RWPE1 (cell line): ENCODE results near the gene XPOT.
"Not testable (repeated sequence)": the region's sequence is repeated elsewhere in the genome, so short reads cannot be mapped to it uniquely, and the experiment has no call there.

Source experiments
- CTCF ChIA-PET: fragments of 350-600 bp; sonication (Branson Sonifier 250); formaldehyde crosslinking; extraction: SDS; loops from one replicate; lab custom pipeline; 2021; lab: Yijun Ruan, JAX
- POLR2A ChIA-PET: fragments of 400-600 bp; formaldehyde crosslinking; extraction: SDS; loops from one replicate; lab custom pipeline; 2020; ENCODE audit warnings: antibody characterized with exemption; ENCODE audit not compliant: low non-redundant PET; lab: Yijun Ruan, JAX
- DNase-seq: peaks from one replicate; pipeline ENCODE4 v3.0.0; 2012; ENCODE audit warnings: low spot score
- H3K27ac ChIP-seq: fragments of 450-650 bp; 2 replicates; pipeline ENCODE4 v1.5.1; 2017
- CTCF ChIP-seq: fragments of 450-650 bp; conservative IDR thresholded peaks from 2 replicates; pipeline ENCODE4 v1.5.1; 2017; ENCODE audit warnings: low read depth, mild to moderate bottlenecking

The XPOT gene

GRCh38 chr12:64403707-64404469 lies at the start of gene XPOT:
XPOT (plus strand) TSS chr12:64404392; CDS start chr12:64410036, 5,644 bp downstream.
- CTCF ChIA-PET = interaction anchor here (0.5 to 0.7 kb wide), 3 partner anchors 25 to 565 kb away, joined by 3 to 7 read pairs (median 4); no protein-coding TSS in a partner anchor
- H3K27ac ChIP-seq = peak within 1 kb of the TSS; percentile 99
- no peak for TF ChIP-seq CTCF

GRCh38 chr12:64356209-64356608 lies 48.0 kb upstream of the XPOT start:
- DNase-seq = not testable (repeated sequence)

More at GRCh38 chr12:64403707-64404469, at the start of gene XPOT:
- POLR2A ChIA-PET = interaction anchor here (0.6 to 1.1 kb wide), 2 partner anchors 19 to 1228 kb away, joined by 3 to 4 read pairs; no protein-coding TSS in a partner anchor
- DNase-seq = peak; percentile 96

GRCh38 chr12:64361173-64361572 lies 43.0 kb upstream of the XPOT start:
- CTCF ChIA-PET = interaction anchor here (0.6 kb wide), 1 partner anchor 160 kb away, joined by 3 read pairs; no protein-coding TSS in a partner anchor
- H3K27ac ChIP-seq, DNase-seq, POLR2A ChIA-PET: not testable (repeated sequence)

More at GRCh38 chr12:64356209-64356608, 48.0 kb upstream of the XPOT start:
- H3K27ac ChIP-seq, CTCF ChIA-PET, POLR2A ChIA-PET: not testable (repeated sequence)

GRCh38 chr12:64362721-64363305 lies 41.4 kb upstream of the XPOT start:
- CTCF ChIA-PET = no interaction called here
- no peak for DNase-seq
- POLR2A ChIA-PET = no interaction called here
- H3K27ac ChIP-seq = no peak overlapping the region
- no peak for TF ChIP-seq CTCF

GRCh38 chr12:64383675-64384074 lies 20.5 kb upstream of the XPOT start:
- no peak for TF ChIP-seq CTCF
- POLR2A ChIA-PET = no interaction called here
- no peak for DNase-seq
- H3K27ac ChIP-seq = no peak overlapping the region
- CTCF ChIA-PET = no interaction called here

- no peak for DNase-seq
- H3K27ac ChIP-seq = 0 out of 2 replicates have a peak overlapping the region, but pooled peaks have one; percentile 24
- no peak for TF ChIP-seq CTCF
- POLR2A ChIA-PET = no interaction called here
- CTCF ChIA-PET = no interaction called here
Observed at GRCh38 chr12:64385019-64385418, 19.2 kb upstream of the XPOT start.

- ChIA-PET CTCF (no interaction called here), POLR2A (no interaction called here)
- DNase-seq = peak; percentile 36
- H3K27ac ChIP-seq = peak overlapping the region; percentile 51; the same call in 1 of the 2 replicates
- no peak for TF ChIP-seq CTCF
Observed at GRCh38 chr12:64385468-64385867, 18.7 kb upstream of the XPOT start.
